Calu3 (cell line): ENCODE data around the gene PFN2. TPM values are rescaled to one million over a fixed set of nuclear protein-coding genes. Genes with fewer than 3 reads are reported as not detected.

Source experiments
- BruUV-seq: library from RNA; stranded (reverse); fragments of 400-500 nt; replicated peaks from 2 replicates; lab custom pipeline; 2021; lab: Mats Ljungman, UMichigan
- CTCF ChIA-PET: fragments of 300-600 bp; sonication (Branson Sonifier 250); formaldehyde crosslinking; loops from one replicate; lab custom pipeline; 2022; ENCODE audit warnings: antibody characterized with exemption; lab: Charles Lee
- DNase-seq: peaks from one replicate; pipeline ENCODE4 v3.0.0; 2022
- H3K27ac Mint-ChIP-seq: one replicate; pipeline ENCODE4 v1.8.0; 2022; ENCODE audit warnings: mixed read lengths; ENCODE audit not compliant: unreplicated experiment
- H3K27me3 Mint-ChIP-seq: one replicate; pipeline ENCODE4 v1.8.0; 2022; ENCODE audit warnings: mixed read lengths; ENCODE audit not compliant: unreplicated experiment
- H3K36me3 Mint-ChIP-seq: one replicate; pipeline ENCODE4 v1.8.0; 2022; ENCODE audit warnings: mild to moderate bottlenecking, moderate library complexity, mixed read lengths; ENCODE audit not compliant: insufficient read depth, unreplicated experiment
- H3K4me1 Mint-ChIP-seq: one replicate; pipeline ENCODE4 v1.8.0; 2022; ENCODE audit warnings: mild to moderate bottlenecking, low read depth, mixed read lengths; ENCODE audit not compliant: unreplicated experiment
- H3K4me3 Mint-ChIP-seq: one replicate; pipeline ENCODE4 v1.8.0; 2022; ENCODE audit warnings: mild to moderate bottlenecking, low read depth, moderate library complexity, mixed read lengths; ENCODE audit not compliant: unreplicated experiment
- H3K9me3 Mint-ChIP-seq: one replicate; pipeline ENCODE4 v1.8.0; 2022; ENCODE audit warnings: low read depth, mixed read lengths; ENCODE audit not compliant: unreplicated experiment
- CTCF ChIP-seq: fragments of 200-600 bp; IDR thresholded peaks from one replicate; pipeline ENCODE4 v1.8.0; 2022; ENCODE audit warnings: antibody characterized with exemption; ENCODE audit not compliant: unreplicated experiment
- intact Hi-C: fragments of 100-400 bp; cut with micrococcal nuclease; formaldehyde crosslinking; loops from one replicate; pipeline ENCODE4 v1.10.0; 2022; ENCODE audit not compliant: unreplicated experiment
- total RNA-seq: library from RNA; stranded (reverse); gene quantifications from 2 replicates; pipeline ENCODE4 v1.2.3, GENCODE V29; 2022

The PFN2 gene
- total RNA-seq, 1 experiment from 2014 or later = 225 TPM

GRCh38 chr3:149998946-149999345 is 28.3 kb upstream of the PFN2 start:
- BruUV-seq = no TSS peak
- Mint-ChIP-seq H3K36me3 (no peaks in the 10 kb centered on the region), H3K4me3 (no peak overlapping the region), H3K27me3 (peaks cover 9% of the 10 kb centered on the region), H3K4me1 (no peaks in the 10 kb centered on the region), H3K27ac (no peak overlapping the region), H3K9me3 (peaks cover 8% of the 10 kb centered on the region)
- no peak for DNase-seq
- intact Hi-C loops = no loop called here
- TF ChIP-seq CTCF = no peak
- CTCF ChIA-PET = no interaction called here

GRCh38 chr3:149992416-149993058 is 21.8 kb upstream of the PFN2 start:
- BruUV-seq = no TSS peak
- H3K9me3 Mint-ChIP-seq = peaks cover 6% of the 10 kb centered on the region
- intact Hi-C loops = no loop called here
- CTCF ChIA-PET = interaction anchor here (0.6 kb wide), 1 partner anchor 232 kb away, joined by 4 read pairs; no protein-coding TSS in a partner anchor
- DNase-seq = no peak
- TF ChIP-seq CTCF = no peak
- no peak overlapping the region for H3K27ac Mint-ChIP-seq
- no peaks in the 10 kb centered on the region for H3K36me3 Mint-ChIP-seq
- H3K4me1 Mint-ChIP-seq = no peaks in the 10 kb centered on the region
- no peak overlapping the region for H3K4me3 Mint-ChIP-seq
- peaks cover 9% of the 10 kb centered on the region for H3K27me3 Mint-ChIP-seq

GRCh38 chr3:149990423-149990948 is 19.8 kb upstream of the PFN2 start:
- Mint-ChIP-seq H3K36me3 (no peaks in the 10 kb centered on the region), H3K4me3 (no peak overlapping the region), H3K9me3 (peaks cover 3% of the 10 kb centered on the region), H3K27me3 (no peaks in the 10 kb centered on the region), H3K4me1 (no peaks in the 10 kb centered on the region), H3K27ac (no peak overlapping the region)
- intact Hi-C loops = no loop called here
- CTCF ChIA-PET = no interaction called here
- BruUV-seq = no TSS peak
- no peak for DNase-seq
- TF ChIP-seq CTCF = no peak

- no peaks in the 10 kb centered on the region for H3K27me3 Mint-ChIP-seq
Observed at GRCh38 chr3:149989307-149989706, 18.6 kb upstream of the PFN2 start.

More at GRCh38 chr3:149989307-149989706, 18.6 kb upstream of the PFN2 start:
- Mint-ChIP-seq H3K9me3 (no peaks in the 10 kb centered on the region), H3K4me3 (no peak overlapping the region), H3K36me3 (no peaks in the 10 kb centered on the region), H3K4me1 (no peaks in the 10 kb centered on the region), H3K27ac (no peak overlapping the region)
- no peak for TF ChIP-seq CTCF
- intact Hi-C loops = no loop called here
- BruUV-seq = no TSS peak
- no peak for DNase-seq
- CTCF ChIA-PET = no interaction called here
